Measurements from ENCODE around the gene VEZT. TPM values are rescaled to one million over a fixed set of nuclear protein-coding genes. Genes with fewer than 3 reads are reported as not detected.

VEZT gene
- total and polyA plus RNA-seq, 9 of the 15 experiments (the other 6 are each of a cell fraction or from before 2014, with no cell fraction given): 16.1 to 61.5 (median 32.6) TPM

DNA sequence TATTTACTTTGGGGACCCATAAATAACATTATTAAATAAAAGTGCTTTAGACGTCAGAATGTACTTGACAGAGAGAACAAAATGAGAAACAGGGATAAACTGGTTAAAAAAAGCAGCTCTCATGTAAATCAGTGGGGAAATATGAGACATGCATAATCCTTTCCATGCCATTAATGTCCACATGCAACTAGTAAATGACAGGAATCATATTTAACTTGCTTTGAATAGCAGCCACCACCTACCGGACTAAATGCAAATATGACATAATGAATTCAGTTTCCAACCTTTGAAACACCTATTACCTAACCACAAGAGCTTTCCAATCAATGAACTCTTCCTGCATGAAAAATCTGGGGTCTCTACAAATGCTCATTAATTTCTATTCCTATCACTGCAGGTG lies 20.0 kb upstream of the VEZT start (continued):
- TF ChIP-seq, protein P1, sequence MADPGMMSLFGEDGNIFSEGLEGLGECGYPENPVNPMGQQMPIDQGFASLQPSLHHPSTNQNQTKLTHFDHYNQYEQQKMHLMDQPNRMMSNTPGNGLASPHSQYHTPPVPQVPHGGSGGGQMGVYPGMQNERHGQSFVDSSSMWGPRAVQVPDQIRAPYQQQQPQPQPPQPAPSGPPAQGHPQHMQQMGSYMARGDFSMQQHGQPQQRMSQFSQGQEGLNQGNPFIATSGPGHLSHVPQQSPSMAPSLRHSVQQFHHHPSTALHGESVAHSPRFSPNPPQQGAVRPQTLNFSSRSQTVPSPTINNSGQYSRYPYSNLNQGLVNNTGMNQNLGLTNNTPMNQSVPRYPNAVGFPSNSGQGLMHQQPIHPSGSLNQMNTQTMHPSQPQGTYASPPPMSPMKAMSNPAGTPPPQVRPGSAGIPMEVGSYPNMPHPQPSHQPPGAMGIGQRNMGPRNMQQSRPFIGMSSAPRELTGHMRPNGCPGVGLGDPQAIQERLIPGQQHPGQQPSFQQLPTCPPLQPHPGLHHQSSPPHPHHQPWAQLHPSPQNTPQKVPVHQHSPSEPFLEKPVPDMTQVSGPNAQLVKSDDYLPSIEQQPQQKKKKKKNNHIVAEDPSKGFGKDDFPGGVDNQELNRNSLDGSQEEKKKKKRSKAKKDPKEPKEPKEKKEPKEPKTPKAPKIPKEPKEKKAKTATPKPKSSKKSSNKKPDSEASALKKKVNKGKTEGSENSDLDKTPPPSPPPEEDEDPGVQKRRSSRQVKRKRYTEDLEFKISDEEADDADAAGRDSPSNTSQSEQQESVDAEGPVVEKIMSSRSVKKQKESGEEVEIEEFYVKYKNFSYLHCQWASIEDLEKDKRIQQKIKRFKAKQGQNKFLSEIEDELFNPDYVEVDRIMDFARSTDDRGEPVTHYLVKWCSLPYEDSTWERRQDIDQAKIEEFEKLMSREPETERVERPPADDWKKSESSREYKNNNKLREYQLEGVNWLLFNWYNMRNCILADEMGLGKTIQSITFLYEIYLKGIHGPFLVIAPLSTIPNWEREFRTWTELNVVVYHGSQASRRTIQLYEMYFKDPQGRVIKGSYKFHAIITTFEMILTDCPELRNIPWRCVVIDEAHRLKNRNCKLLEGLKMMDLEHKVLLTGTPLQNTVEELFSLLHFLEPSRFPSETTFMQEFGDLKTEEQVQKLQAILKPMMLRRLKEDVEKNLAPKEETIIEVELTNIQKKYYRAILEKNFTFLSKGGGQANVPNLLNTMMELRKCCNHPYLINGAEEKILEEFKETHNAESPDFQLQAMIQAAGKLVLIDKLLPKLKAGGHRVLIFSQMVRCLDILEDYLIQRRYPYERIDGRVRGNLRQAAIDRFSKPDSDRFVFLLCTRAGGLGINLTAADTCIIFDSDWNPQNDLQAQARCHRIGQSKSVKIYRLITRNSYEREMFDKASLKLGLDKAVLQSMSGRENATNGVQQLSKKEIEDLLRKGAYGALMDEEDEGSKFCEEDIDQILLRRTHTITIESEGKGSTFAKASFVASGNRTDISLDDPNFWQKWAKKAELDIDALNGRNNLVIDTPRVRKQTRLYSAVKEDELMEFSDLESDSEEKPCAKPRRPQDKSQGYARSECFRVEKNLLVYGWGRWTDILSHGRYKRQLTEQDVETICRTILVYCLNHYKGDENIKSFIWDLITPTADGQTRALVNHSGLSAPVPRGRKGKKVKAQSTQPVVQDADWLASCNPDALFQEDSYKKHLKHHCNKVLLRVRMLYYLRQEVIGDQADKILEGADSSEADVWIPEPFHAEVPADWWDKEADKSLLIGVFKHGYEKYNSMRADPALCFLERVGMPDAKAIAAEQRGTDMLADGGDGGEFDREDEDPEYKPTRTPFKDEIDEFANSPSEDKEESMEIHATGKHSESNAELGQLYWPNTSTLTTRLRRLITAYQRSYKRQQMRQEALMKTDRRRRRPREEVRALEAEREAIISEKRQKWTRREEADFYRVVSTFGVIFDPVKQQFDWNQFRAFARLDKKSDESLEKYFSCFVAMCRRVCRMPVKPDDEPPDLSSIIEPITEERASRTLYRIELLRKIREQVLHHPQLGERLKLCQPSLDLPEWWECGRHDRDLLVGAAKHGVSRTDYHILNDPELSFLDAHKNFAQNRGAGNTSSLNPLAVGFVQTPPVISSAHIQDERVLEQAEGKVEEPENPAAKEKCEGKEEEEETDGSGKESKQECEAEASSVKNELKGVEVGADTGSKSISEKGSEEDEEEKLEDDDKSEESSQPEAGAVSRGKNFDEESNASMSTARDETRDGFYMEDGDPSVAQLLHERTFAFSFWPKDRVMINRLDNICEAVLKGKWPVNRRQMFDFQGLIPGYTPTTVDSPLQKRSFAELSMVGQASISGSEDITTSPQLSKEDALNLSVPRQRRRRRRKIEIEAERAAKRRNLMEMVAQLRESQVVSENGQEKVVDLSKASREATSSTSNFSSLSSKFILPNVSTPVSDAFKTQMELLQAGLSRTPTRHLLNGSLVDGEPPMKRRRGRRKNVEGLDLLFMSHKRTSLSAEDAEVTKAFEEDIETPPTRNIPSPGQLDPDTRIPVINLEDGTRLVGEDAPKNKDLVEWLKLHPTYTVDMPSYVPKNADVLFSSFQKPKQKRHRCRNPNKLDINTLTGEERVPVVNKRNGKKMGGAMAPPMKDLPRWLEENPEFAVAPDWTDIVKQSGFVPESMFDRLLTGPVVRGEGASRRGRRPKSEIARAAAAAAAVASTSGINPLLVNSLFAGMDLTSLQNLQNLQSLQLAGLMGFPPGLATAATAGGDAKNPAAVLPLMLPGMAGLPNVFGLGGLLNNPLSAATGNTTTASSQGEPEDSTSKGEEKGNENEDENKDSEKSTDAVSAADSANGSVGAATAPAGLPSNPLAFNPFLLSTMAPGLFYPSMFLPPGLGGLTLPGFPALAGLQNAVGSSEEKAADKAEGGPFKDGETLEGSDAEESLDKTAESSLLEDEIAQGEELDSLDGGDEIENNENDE (IDR thresholded peaks at IDR 0.05; ENCODE audit: low read depth, low read length): no peak
- TF ChIP-seq PRMT5 (CRISPR knock-in tag; IDR thresholded peaks at IDR 0.05) (no peak), POLR2G (IDR thresholded peaks at IDR 0.05; ENCODE audit: low read depth, low read length) (no peak), ZHX1 (conservative IDR thresholded peaks at IDR 0.05; ENCODE audit: low read length) (no peak), TEAD1 (CRISPR knock-in tag; IDR thresholded peaks at IDR 0.05) (no peak), MTA1 (IDR thresholded peaks at IDR 0.05; ENCODE audit: borderline replicate concordance) (no peak), MEF2D (tag; conservative IDR thresholded peaks at IDR 0.05; ENCODE audit: low read depth) (no peak)

Data from K562 (cell line).